ENCODE results near the gene NBPF19. TPM values are rescaled to one million over a fixed set of nuclear protein-coding genes. Genes with fewer than 3 reads are reported as not detected.
"Not testable (repeated sequence)": the region's sequence is repeated elsewhere in the genome, so short reads cannot be mapped to it uniquely, and the experiment has no call there.

The NBPF19 gene
- total RNA-seq, 1 donor from 2014 or later: 17.9 TPM

DNA sequence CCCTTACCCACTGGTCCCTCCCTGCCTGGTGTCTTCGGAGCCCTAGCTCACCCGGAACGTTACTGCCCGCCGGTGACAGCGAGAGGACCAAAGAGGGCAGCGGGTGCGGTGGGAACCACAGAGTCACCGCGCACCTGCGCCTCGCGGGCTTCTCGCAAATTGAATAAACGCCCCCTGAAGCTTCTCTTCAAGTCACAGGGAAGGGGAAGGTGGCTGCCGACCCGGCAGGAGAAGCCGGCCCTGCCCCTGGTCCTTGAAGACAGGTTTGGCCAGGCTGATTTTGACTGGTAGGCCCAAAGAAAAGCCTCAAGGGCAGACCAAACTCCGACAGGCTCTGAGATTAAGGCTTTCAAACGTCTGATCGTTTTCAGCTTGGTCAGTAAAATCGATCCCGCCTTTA is 87.0 kb downstream of the NBPF19 start:
- not testable (repeated sequence) for H3K27ac ChIP-seq (ENCODE audit: low read depth, low read length); H3K9ac ChIP-seq (ENCODE audit: low read length); FAIRE-seq; H3K79me2 ChIP-seq (ENCODE audit: insufficient read depth, low read length); H3K4me1 ChIP-seq (ENCODE audit: insufficient read depth, low read length); H3K27me3 ChIP-seq (ENCODE audit: insufficient read depth, low read length); H3K36me3 Mint-ChIP-seq (ENCODE audit: low read depth, unreplicated experiment); H2AFZ ChIP-seq (ENCODE audit: low read depth, low read length); H3K27ac Mint-ChIP-seq (ENCODE audit: unreplicated experiment); H3K4me3 Mint-ChIP-seq (ENCODE audit: unreplicated experiment); H3K4me3 ChIP-seq (ENCODE audit: insufficient read depth, low read depth, low read length); DNase-seq (ENCODE audit: low read depth); H4K20me1 ChIP-seq (ENCODE audit: insufficient read depth, low read length); H3K27me3 Mint-ChIP-seq (ENCODE audit: low read depth, unreplicated experiment); H3K4me1 Mint-ChIP-seq (ENCODE audit: low read depth, unreplicated experiment); H3K9me3 ChIP-seq (ENCODE audit: insufficient read depth, low read depth, low read length); H3K4me2 ChIP-seq (ENCODE audit: low read length); H3K36me3 ChIP-seq (ENCODE audit: insufficient read depth, low read length); H3K9me3 Mint-ChIP-seq (ENCODE audit: unreplicated experiment)

DNA sequence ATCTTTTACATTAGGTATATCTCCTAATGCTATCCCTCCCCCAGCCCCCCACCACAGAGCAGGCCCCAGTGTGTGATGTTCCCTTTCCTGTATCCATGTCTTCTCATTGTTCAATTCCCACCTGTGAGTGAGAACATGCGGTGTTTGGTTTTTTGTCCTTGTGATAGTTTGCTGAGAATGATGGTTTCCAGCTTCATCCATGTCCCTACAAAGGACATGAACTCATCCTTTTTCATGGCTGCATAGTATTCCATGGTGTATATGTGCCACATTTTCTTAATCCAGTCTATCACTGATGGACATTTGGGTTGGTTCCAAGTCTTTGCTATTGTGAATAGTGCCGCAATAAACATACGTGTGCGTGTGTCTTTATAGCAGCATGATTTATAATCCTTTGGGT is 90.6 kb downstream of the NBPF19 start:
- FAIRE-seq: not testable (repeated sequence)

DNA sequence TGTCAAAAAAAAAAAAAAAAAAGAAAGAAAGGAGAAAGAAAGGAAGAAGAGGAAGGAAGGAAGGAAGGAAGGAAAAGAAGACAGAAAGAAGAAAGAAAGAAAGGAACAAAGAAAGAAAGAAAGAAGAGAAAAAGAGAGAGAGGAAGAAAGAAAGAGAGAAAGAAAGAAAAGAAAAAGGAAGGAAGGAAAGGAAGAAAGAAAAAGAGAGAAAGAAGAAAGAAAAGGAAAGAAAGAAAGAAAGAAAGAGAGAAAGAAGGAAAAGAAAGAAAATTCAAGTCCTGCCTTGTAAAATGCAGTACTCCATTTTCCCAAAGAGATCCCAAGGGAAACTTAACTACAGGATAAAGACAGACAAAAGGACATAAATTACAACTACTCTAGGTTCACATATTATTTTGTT is 97.9 kb downstream of the NBPF19 start:
- not testable (repeated sequence) for H3K27me3 Mint-ChIP-seq (ENCODE audit: low read depth, unreplicated experiment)

More for the DNA sequence above, 90.6 kb downstream of the NBPF19 start:
- H4K20me1 ChIP-seq (ENCODE audit: insufficient read depth, low read length); H3K9me3 Mint-ChIP-seq (ENCODE audit: unreplicated experiment); H3K4me3 ChIP-seq (ENCODE audit: insufficient read depth, low read depth, low read length); H3K36me3 Mint-ChIP-seq (ENCODE audit: low read depth, unreplicated experiment); H3K4me2 ChIP-seq (ENCODE audit: low read length); H3K4me1 ChIP-seq (ENCODE audit: insufficient read depth, low read length); H3K27ac Mint-ChIP-seq (ENCODE audit: unreplicated experiment); DNase-seq (ENCODE audit: low read depth); H3K9ac ChIP-seq (ENCODE audit: low read length); H3K27ac ChIP-seq (ENCODE audit: low read depth, low read length); H3K36me3 ChIP-seq (ENCODE audit: insufficient read depth, low read length); H3K9me3 ChIP-seq (ENCODE audit: insufficient read depth, low read depth, low read length); H3K27me3 ChIP-seq (ENCODE audit: insufficient read depth, low read length); H3K27me3 Mint-ChIP-seq (ENCODE audit: low read depth, unreplicated experiment); H2AFZ ChIP-seq (ENCODE audit: low read depth, low read length); H3K79me2 ChIP-seq (ENCODE audit: insufficient read depth, low read length); H3K4me1 Mint-ChIP-seq (ENCODE audit: low read depth, unreplicated experiment); H3K4me3 Mint-ChIP-seq (ENCODE audit: unreplicated experiment): not testable (repeated sequence)

DNA sequence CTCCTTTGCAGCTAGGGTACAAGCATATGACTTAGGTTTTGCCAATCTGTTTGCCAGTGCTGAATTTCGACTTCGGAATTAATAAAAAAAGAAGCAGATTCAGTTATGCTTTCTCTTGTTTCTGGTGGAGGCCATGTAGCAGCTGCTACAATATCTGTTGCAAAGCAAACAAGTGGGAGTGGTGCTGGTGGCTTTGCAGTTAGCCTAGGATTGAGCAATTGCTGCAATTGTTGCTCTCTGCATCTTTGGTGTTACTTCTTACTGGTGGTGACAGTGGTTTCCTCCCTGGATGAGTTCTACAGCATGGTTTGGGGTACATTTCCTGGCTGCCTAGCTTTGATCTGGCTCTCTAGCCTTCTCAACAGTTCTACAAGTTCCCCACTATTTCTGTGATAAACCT is 110.7 kb downstream of the NBPF19 start:
- not testable (repeated sequence) for H3K36me3 ChIP-seq (ENCODE audit: insufficient read depth, low read length); H3K4me3 ChIP-seq (ENCODE audit: insufficient read depth, low read depth, low read length); H3K4me2 ChIP-seq (ENCODE audit: low read length); H3K36me3 Mint-ChIP-seq (ENCODE audit: low read depth, unreplicated experiment); H4K20me1 ChIP-seq (ENCODE audit: insufficient read depth, low read length); H3K27ac ChIP-seq (ENCODE audit: low read depth, low read length); H3K27ac Mint-ChIP-seq (ENCODE audit: unreplicated experiment); FAIRE-seq; H3K79me2 ChIP-seq (ENCODE audit: insufficient read depth, low read length); H3K9me3 Mint-ChIP-seq (ENCODE audit: unreplicated experiment); H3K4me3 Mint-ChIP-seq (ENCODE audit: unreplicated experiment); H3K27me3 ChIP-seq (ENCODE audit: insufficient read depth, low read length); H3K9ac ChIP-seq (ENCODE audit: low read length); H3K27me3 Mint-ChIP-seq (ENCODE audit: low read depth, unreplicated experiment); H3K4me1 ChIP-seq (ENCODE audit: insufficient read depth, low read length); H3K4me1 Mint-ChIP-seq (ENCODE audit: low read depth, unreplicated experiment); DNase-seq (ENCODE audit: low read depth); H2AFZ ChIP-seq (ENCODE audit: low read depth, low read length); H3K9me3 ChIP-seq (ENCODE audit: insufficient read depth, low read depth, low read length)

More for the DNA sequence above, 97.9 kb downstream of the NBPF19 start:
- not testable (repeated sequence) for H4K20me1 ChIP-seq (ENCODE audit: insufficient read depth, low read length); H3K4me3 ChIP-seq (ENCODE audit: insufficient read depth, low read depth, low read length); FAIRE-seq; DNase-seq (ENCODE audit: low read depth); H3K79me2 ChIP-seq (ENCODE audit: insufficient read depth, low read length); H3K27ac Mint-ChIP-seq (ENCODE audit: unreplicated experiment); H3K27me3 ChIP-seq (ENCODE audit: insufficient read depth, low read length); H3K27ac ChIP-seq (ENCODE audit: low read depth, low read length); H3K4me2 ChIP-seq (ENCODE audit: low read length); H2AFZ ChIP-seq (ENCODE audit: low read depth, low read length); H3K4me3 Mint-ChIP-seq (ENCODE audit: unreplicated experiment); H3K4me1 ChIP-seq (ENCODE audit: insufficient read depth, low read length); H3K36me3 Mint-ChIP-seq (ENCODE audit: low read depth, unreplicated experiment); H3K9me3 Mint-ChIP-seq (ENCODE audit: unreplicated experiment); H3K9ac ChIP-seq (ENCODE audit: low read length); H3K4me1 Mint-ChIP-seq (ENCODE audit: low read depth, unreplicated experiment); H3K36me3 ChIP-seq (ENCODE audit: insufficient read depth, low read length); H3K9me3 ChIP-seq (ENCODE audit: insufficient read depth, low read depth, low read length)

Other genes starting within 250 kb of the NBPF19 start
- not detected in 2 replicates for gene PPIAL4C, start 108.8 kb downstream of the NBPF19 start, total RNA-seq